Amniotic epithelial cell (primary cell): ENCODE results near the gene RPL37A.
"Not testable (repeated sequence)": the region's sequence is repeated elsewhere in the genome, so short reads cannot be mapped to it uniquely, and the experiment has no call there.

Source experiments
- DNase-seq: peaks from one replicate; pipeline ENCODE4 v3.0.0-alpha.2; 2010; ENCODE audit warnings: low read depth

RPL37A gene

GRCh38 chr2:216517447-216518225 lies 19.0 kb downstream of the RPL37A start:
- no peak for DNase-seq

GRCh38 chr2:216518566-216519119 lies 20.0 kb downstream of the RPL37A start:
- DNase-seq = not testable (repeated sequence)

GRCh38 chr2:216519154-216519762 lies 20.6 kb downstream of the RPL37A start:
- DNase-seq = peak; percentile 84

- peak; percentile 51 for DNase-seq
Observed at GRCh38 chr2:216520112-216520511, 21.5 kb downstream of the RPL37A start.

- DNase-seq = no peak
Observed at GRCh38 chr2:216522892-216523502, 24.4 kb downstream of the RPL37A start.

GRCh38 chr2:216525972-216526371 lies 27.3 kb downstream of the RPL37A start:
- no peak for DNase-seq

- no peak for DNase-seq
Observed at GRCh38 chr2:216526939-216527338, 28.3 kb downstream of the RPL37A start.

GRCh38 chr2:216527600-216527999 lies 29.0 kb downstream of the RPL37A start:
- DNase-seq = peak; percentile 79

- no peak for DNase-seq
Observed at GRCh38 chr2:216532562-216532961, 33.9 kb downstream of the RPL37A start.

GRCh38 chr2:216533609-216534008 lies 35.0 kb downstream of the RPL37A start:
- DNase-seq = peak; percentile 20

GRCh38 chr2:216534809-216535208 lies 36.2 kb downstream of the RPL37A start:
- no peak for DNase-seq

- DNase-seq = peak; percentile 100
Observed at GRCh38 chr2:216535454-216535995, 36.9 kb downstream of the RPL37A start.

GRCh38 chr2:216536734-216537210 lies 38.1 kb downstream of the RPL37A start:
- peak; percentile 82 for DNase-seq

GRCh38 chr2:216537366-216537765 lies 38.7 kb downstream of the RPL37A start:
- DNase-seq = no peak

- no peak for DNase-seq
Observed at GRCh38 chr2:216538538-216538937, 39.9 kb downstream of the RPL37A start.

- no peak for DNase-seq
Observed at GRCh38 chr2:216539120-216539519, 40.5 kb downstream of the RPL37A start.

- no peak for DNase-seq
Observed at GRCh38 chr2:216539791-216540241, 41.2 kb downstream of the RPL37A start.

GRCh38 chr2:216540920-216541319 lies 42.3 kb downstream of the RPL37A start:
- no peak for DNase-seq

GRCh38 chr2:216541505-216541904 lies 42.9 kb downstream of the RPL37A start:
- DNase-seq = peak; percentile 49

GRCh38 chr2:216545359-216545758 lies 46.7 kb downstream of the RPL37A start:
- no peak for DNase-seq

- no peak for DNase-seq
Observed at GRCh38 chr2:216546241-216546640, 47.6 kb downstream of the RPL37A start.
